Fibroblast of pulmonary artery (primary cell): ENCODE results near the gene AUTS2.

Experiments used
- DNase-seq: peaks from one replicate; pipeline ENCODE4 v3.0.0-alpha.2; 2010; ENCODE audit warnings: low read depth
- H3K4me3 ChIP-seq: replicated peaks from 2 replicates; pipeline ENCODE4 v1.5.1; 2011; ENCODE audit warnings: low read depth, mild to moderate bottlenecking, control low read depth, low read length, moderate library complexity
- TF ChIP-seq, protein P1 (sequence below): IDR thresholded peaks from 2 replicates; pipeline ENCODE4 v1.5.1; 2011; ENCODE audit warnings: mild to moderate bottlenecking, control low read depth, low read length, inconsistent platforms; ENCODE audit errors: missing control alignments

Gene AUTS2

DNA sequence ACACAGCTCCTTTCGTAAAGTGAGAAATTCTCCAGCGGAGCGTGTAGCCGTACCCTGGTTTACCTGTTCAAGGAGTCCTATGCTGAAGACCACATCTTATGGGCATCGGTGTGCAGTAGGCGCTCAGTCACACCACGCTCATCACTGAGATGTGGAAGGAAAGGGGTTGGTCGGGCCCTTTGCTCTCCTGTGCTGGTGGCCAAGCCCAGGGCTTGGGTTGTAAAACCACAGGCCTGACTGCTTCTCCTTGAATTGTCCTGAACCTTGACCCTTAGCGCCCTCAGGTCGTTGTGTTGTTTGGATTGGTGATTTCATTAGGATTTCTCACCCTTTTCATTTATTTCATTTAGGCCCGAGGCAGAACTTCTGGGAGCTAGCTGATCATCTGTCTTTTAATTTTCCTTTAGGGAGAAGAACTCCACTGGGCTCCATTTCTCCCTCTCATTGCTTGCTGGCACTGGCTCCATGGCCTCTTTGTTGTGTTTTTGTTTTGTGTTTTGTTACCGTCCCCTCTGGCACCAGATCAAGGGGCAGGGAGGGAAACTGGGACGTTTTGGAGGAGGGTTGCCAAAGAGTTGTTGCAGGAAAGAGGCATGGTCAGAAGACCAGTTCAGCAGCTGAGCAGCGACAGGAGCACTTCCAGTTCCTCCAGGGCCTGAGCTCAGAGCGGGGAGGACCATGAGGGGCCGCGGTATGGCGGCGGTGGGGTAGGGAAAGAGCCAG, 1022.2 kb downstream of the AUTS2 start:
- H3K4me3 ChIP-seq: no peak overlapping the region
- TF ChIP-seq, protein P1, sequence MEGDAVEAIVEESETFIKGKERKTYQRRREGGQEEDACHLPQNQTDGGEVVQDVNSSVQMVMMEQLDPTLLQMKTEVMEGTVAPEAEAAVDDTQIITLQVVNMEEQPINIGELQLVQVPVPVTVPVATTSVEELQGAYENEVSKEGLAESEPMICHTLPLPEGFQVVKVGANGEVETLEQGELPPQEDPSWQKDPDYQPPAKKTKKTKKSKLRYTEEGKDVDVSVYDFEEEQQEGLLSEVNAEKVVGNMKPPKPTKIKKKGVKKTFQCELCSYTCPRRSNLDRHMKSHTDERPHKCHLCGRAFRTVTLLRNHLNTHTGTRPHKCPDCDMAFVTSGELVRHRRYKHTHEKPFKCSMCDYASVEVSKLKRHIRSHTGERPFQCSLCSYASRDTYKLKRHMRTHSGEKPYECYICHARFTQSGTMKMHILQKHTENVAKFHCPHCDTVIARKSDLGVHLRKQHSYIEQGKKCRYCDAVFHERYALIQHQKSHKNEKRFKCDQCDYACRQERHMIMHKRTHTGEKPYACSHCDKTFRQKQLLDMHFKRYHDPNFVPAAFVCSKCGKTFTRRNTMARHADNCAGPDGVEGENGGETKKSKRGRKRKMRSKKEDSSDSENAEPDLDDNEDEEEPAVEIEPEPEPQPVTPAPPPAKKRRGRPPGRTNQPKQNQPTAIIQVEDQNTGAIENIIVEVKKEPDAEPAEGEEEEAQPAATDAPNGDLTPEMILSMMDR: no peak
- DNase-seq: no peak

DNA sequence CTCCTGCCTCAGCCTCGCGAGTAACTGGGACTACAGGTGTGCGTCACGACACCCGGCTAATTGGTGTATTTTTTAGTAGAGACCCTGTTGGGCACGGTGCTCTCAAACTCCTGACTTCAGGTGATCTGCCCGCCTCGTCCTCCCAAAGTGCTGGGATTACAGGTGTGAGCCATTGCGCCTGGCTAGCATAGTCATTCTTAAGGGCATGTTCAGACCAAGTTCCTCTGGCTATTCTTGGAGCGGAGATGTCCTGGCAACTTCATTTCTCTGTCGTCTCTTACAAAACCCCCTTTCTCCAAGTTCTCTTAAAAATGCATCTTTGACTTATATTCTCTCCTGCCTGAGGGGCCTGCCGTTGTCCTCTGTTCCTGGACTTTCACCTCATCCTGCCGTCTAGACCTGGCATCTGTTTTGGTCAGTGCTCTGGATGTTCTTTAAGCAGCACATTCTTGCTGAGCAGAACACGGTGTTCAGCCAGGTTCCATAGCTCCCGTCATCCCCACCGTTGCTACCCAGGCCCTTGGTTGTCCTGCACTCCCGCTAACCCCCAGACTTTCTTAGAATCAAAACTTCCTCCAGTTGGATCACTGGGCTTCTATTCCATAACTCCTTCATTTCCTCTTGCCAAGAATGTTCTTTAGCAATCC, 1023.8 kb downstream of the AUTS2 start:
- no peak overlapping the region for H3K4me3 ChIP-seq
- DNase-seq: no peak
- TF ChIP-seq, protein P1: no peak

DNA sequence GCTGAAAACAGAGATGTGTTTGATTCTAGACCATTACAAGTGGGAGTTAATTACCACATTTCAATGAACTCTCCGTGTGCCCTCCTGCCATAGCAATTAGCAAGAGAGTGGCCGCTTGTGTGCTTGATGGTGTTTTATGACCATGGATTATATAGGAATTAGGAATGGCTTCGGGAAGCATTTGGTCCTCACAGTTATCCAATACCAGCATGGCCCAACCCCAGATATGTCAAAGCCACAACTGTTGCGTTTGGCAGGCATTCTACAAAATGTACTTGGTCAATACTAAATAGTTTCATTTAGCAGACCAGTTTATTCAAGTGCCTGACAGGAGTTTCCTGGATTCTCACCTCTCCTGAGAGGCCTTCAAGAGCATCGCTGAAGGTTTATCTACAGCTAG, 1024.7 kb downstream of the AUTS2 start:
- no peak overlapping the region for H3K4me3 ChIP-seq
- TF ChIP-seq, protein P1: no peak
- no peak for DNase-seq

DNA sequence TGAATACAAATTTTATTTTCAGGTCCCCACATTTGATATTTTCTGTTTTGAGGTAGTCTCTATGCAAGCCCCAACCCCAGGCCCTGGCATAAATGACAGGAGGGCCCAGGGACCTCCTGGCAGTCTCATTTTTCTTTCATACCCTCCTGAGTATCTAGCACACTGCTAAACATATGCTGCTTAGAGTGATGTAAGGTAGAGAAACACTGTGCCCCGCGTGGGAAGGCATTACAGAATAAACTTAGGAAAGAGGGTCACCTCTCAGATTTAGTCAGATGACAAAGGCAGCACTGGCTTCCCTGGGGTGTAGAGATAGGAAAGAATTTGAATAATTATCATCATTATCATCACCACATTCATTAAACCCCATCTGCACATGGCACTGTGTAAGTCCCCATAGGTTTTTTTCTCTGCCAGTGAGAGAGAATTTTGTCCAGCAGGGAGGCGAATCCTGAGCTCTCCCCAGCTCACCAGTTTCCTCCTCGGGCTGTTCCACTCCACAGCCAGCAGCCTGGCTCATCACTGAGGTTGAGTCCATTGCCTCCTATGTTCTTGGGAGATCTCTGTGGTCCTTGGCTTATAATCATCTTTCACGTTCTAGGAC, 1026.3 kb downstream of the AUTS2 start:
- TF ChIP-seq, protein P1: no peak
- H3K4me3 ChIP-seq: no peak overlapping the region
- DNase-seq: no peak

DNA sequence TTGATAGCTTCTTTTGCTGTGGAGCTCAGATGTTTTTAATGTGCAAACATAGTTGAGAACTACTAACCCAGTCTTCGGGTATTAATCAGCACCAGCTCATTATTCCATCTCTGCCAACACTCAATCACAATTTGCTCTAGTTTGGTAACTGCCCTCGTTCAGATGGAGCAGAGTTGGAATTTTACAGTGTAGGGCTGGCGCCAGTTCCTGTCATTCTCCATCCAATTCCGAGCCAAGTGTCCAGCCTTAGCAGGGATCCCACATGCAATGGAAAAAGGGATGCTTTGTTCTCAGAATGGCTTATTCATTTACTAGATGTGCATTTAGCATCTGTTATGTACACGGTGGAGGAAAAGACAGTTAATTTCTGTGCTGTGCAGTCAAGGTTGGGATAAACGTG, 1029.2 kb downstream of the AUTS2 start:
- TF ChIP-seq, protein P1: no peak
- H3K4me3 ChIP-seq: no peak overlapping the region
- DNase-seq: no peak

DNA sequence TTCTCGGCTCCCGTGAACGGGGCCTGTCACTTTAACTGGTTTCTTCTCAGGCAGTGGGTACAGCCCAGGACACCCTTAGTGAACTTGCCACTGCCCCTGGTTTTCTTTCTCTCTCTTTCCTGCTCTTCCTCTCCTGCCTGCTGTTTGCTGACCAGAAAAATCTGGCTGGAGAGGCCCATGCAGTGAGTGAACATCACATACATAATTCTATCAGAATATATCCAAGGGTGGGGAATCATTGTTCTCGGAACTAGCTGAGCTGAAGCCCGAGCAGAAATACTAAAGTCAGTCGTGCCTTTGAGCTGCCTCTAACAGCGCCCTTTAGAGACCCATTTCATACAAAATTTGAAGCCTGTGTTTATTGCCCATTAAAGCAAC, 1032.2 kb downstream of the AUTS2 start:
- DNase-seq: no peak
- no peak overlapping the region for H3K4me3 ChIP-seq

More for the DNA sequence above, 1032.2 kb downstream of the AUTS2 start:
- TF ChIP-seq, protein P1: no peak
